ENCODE measurements around the gene PEX6. TPM values are rescaled to one million over a fixed set of nuclear protein-coding genes. Genes with fewer than 3 reads are reported as not detected.
A peak's percentile ranks its signal among the peaks of the same experiment; 100 is the strongest.
"Not testable (repeated sequence)": the region's sequence is repeated elsewhere in the genome, so short reads cannot be mapped to it uniquely, and the experiment has no call there.

PEX6 gene
- polyA plus RNA-seq, 1 experiment, result 6.8 TPM

DNA sequence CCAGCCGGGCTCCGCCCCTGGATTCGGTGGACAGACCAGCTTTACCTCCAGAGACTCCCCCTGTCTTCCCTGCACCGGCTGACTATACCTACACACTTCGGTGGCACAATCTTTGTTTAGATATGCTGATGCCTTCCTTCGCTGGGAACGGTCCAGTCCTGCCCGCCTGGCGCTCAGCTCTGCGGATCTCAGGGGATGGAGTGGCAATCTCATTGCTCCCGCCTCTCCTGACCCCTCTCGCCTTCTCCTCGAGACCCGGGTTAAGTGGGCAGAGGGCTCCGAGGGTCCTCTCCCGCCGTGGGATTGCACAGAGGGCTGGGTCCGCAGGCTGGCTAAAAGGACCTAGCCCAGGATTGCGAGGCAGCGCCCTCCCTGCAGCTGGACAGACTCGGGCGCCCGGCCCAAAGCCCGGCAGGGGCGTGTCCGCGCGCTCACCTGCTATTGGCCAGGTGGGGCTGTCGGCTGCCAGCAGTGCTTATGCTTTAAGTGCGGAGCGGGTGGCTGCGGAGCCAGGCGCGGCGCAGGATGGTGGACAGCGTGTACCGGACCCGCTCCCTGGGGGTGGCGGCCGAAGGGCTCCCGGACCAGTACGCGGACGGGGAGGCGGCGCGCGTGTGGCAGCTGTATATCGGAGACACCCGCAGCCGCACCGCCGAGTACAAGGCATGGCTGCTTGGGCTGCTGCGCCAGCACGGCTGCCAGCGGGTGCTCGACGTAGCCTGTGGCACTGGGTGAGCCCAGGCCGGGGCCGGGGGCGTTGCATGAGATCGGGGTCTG is 18.6 kb downstream of the PEX6 start, which contains the start of gene GNMT:
Gene GNMT, plus strand, starts transcription at position 512 of the 777 bp plus-strand sequence. Its CDS starts 14 bp downstream, at position 526.
- H3K27me3 ChIP-seq (ENCODE audit: control insufficient read depth, insufficient read depth, low read length), result no peaks in the 10 kb centered on the region
- no peaks in the 10 kb centered on the region; the same call in 1 of the 2 replicates for H3K9me3 ChIP-seq (ENCODE audit: control insufficient read depth, insufficient read depth, low read length)
- no peak within 1 kb of the TSS for H3K27ac ChIP-seq (ENCODE audit: low read depth, low read length)
- TF ChIP-seq, protein P1, sequence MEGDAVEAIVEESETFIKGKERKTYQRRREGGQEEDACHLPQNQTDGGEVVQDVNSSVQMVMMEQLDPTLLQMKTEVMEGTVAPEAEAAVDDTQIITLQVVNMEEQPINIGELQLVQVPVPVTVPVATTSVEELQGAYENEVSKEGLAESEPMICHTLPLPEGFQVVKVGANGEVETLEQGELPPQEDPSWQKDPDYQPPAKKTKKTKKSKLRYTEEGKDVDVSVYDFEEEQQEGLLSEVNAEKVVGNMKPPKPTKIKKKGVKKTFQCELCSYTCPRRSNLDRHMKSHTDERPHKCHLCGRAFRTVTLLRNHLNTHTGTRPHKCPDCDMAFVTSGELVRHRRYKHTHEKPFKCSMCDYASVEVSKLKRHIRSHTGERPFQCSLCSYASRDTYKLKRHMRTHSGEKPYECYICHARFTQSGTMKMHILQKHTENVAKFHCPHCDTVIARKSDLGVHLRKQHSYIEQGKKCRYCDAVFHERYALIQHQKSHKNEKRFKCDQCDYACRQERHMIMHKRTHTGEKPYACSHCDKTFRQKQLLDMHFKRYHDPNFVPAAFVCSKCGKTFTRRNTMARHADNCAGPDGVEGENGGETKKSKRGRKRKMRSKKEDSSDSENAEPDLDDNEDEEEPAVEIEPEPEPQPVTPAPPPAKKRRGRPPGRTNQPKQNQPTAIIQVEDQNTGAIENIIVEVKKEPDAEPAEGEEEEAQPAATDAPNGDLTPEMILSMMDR (IDR thresholded peaks at IDR 0.05; ENCODE audit: low read depth, low read length), result no peak
- ChIA-PET POLR2A (interaction anchor here (1.0 kb wide), 2 partner anchors 19 to 31 kb away, joined by 5 to 6 read pairs; partner anchors contain the start of genes CNPY3 and PEX6), CTCF (interaction anchor here (0.8 kb wide), 1 partner anchor 35 kb away, joined by 3 read pairs; no protein-coding TSS in a partner anchor)
- DNase-seq (ENCODE audit: low read depth, low spot score), result no peak
- H3K4me3 ChIP-seq (ENCODE audit: low read depth, low read length), result peak within 1 kb of the TSS; percentile 50

DNA sequence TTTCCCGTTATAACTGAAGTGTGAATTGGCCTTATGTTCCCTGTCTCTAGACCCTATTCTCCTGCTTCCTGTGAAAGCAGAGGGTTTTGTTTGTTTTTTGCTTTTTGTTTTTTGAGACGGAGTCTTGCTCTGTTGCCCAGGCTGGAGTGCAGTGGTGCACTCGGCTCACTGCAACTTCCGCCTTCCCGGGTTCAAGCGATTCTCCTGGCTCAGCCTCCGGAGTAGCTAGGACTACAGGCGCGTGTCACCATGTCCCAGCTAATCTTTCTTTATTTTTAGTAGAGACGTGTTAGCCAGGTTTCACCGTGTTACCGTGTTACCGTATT is 19.1 kb downstream of the PEX6 start:
- POLR2A ChIA-PET, result no interaction called here
- no peak overlapping the region for H3K4me3 ChIP-seq (ENCODE audit: low read depth, low read length)
- CTCF ChIA-PET, result no interaction called here

DNA sequence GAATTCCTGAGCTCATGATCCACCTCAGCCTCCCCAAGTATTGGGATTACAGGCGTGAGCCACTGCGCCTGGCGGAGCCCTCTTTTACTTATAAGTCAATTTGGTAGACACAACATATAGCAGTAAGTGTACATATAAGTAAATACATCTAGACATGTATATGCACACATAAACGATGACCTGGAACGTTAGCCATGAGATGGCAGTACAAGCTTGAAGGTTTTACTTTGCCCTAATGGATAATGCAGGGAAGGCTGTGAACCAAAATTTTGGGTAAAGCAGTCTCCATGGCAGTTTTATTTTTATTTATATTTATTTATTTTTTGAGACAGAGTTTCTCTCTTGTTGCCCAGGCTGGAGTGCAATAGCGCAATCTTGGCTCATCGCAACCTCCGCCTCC is 20.9 kb downstream of the PEX6 start:
- Histone ChIP-seq H3K27ac (ENCODE audit: low read depth, low read length) (no peak overlapping the region), H3K27me3 (ENCODE audit: control insufficient read depth, insufficient read depth, low read length) (no peaks in the 10 kb centered on the region), H3K9me3 (ENCODE audit: control insufficient read depth, insufficient read depth, low read length) (no peaks in the 10 kb centered on the region; the same call in 1 of the 2 replicates), H3K4me3 (ENCODE audit: low read depth, low read length) (no peak overlapping the region)
- DNase-seq (ENCODE audit: low read depth, low spot score), result no peak
- ChIA-PET CTCF (interaction anchor here (0.7 kb wide), 1 partner anchor 95 kb away, joined by 5 read pairs; no protein-coding TSS in a partner anchor), POLR2A (no interaction called here)
- TF ChIP-seq, protein P1 (IDR thresholded peaks at IDR 0.05; ENCODE audit: low read depth, low read length), result no peak

More for the DNA sequence above, 19.1 kb downstream of the PEX6 start:
- Histone ChIP-seq H3K9me3 (ENCODE audit: control insufficient read depth, insufficient read depth, low read length) (no peaks in the 10 kb centered on the region; the same call in 1 of the 2 replicates), H3K27me3 (ENCODE audit: control insufficient read depth, insufficient read depth, low read length) (no peaks in the 10 kb centered on the region), H3K27ac (ENCODE audit: low read depth, low read length) (no peak overlapping the region)
- TF ChIP-seq, protein P1 (IDR thresholded peaks at IDR 0.05; ENCODE audit: low read depth, low read length), result no peak
- no peak for DNase-seq (ENCODE audit: low read depth, low spot score)

DNA sequence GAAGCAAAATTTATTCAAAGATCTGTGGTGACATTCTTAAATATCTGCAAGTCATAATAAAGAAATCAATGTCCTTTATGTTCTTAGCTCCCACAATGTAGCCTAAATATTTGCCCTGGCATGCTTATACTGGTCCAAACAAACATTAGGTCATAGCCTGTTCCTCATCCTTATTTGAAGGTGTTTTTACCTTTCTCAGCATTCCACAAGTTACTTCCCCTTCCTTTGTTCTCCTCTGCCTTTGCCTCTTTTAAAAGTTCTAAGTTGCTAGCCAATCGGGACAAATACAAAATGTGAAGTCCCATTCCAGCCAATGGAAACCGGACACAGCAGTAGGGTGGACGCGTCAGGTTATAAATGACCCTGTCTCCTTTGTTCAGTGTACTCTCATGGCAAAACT is 24.6 kb downstream of the PEX6 start:
- POLR2A ChIA-PET, result interaction anchor here (0.6 kb wide), 1 partner anchor 68 kb away, joined by 8 read pairs; no protein-coding TSS in a partner anchor
- CTCF ChIA-PET; H3K27me3 ChIP-seq (ENCODE audit: control insufficient read depth, insufficient read depth, low read length); H3K9me3 ChIP-seq (ENCODE audit: control insufficient read depth, insufficient read depth, low read length); DNase-seq (ENCODE audit: low read depth, low spot score); H3K4me3 ChIP-seq (ENCODE audit: low read depth, low read length); H3K27ac ChIP-seq (ENCODE audit: low read depth, low read length): not testable (repeated sequence)

DNA sequence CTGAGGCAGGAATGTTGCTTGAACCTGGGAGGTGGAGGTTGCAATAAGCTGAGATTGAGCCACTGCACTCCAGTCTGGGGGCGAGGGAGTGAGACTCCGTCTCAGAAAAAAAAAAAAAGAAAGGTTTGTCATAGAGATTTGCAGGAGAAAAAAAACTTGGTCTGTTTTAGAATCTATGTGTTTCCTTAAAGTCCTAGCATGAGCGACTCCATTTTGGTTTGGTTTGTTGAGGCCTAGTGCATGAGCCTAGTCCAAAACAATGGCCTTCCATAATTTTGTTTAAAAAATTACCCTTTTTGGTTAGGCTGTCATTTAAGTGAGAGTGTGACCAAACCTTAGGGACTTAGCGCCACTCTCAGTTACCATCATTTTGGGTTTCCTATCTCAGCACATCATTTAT is 26.6 kb downstream of the PEX6 start:
- ChIA-PET CTCF (no interaction called here), POLR2A (interaction anchor here (0.6 to 0.7 kb wide), 2 partner anchors 12 to 32 kb away, joined by 4 to 5 read pairs; partner anchors contain the start of gene PPP2R5D)
- Histone ChIP-seq H3K27me3 (ENCODE audit: control insufficient read depth, insufficient read depth, low read length) (no peaks in the 10 kb centered on the region), H3K9me3 (ENCODE audit: control insufficient read depth, insufficient read depth, low read length) (no peaks in the 10 kb centered on the region), H3K4me3 (ENCODE audit: low read depth, low read length) (no peak overlapping the region), H3K27ac (ENCODE audit: low read depth, low read length) (no peak overlapping the region)
- TF ChIP-seq, protein P1 (IDR thresholded peaks at IDR 0.05; ENCODE audit: low read depth, low read length), result no peak
- DNase-seq (ENCODE audit: low read depth, low spot score), result no peak
